DMS 273 treated with DMSO at 0.1 percent for 48 hours (cell line): Measurements from ENCODE around the gene BOLA2.
"Not testable (repeated sequence)": the region's sequence is repeated elsewhere in the genome, so short reads cannot be mapped to it uniquely, and the experiment has no call there.

Experiments
- DNase-seq: peaks from one replicate; lab custom pipeline; 2025; lab: John Stamatoyannopoulos, UW

The BOLA2 gene

GRCh38 chr16:29454269-29454668 lies at the start of gene BOLA2, which contains the start of gene SLX1B:
TSS of gene BOLA2 (minus strand) at chr16:29454351. CDS start at chr16:29454253, 98 bp downstream.
TSS of gene SLX1B (plus strand) at chr16:29454533.
- DNase-seq: not testable (repeated sequence)

- not testable (repeated sequence) for DNase-seq
Measured at GRCh38 chr16:29482276-29482675, 28.1 kb upstream of the BOLA2 start.

DNA sequence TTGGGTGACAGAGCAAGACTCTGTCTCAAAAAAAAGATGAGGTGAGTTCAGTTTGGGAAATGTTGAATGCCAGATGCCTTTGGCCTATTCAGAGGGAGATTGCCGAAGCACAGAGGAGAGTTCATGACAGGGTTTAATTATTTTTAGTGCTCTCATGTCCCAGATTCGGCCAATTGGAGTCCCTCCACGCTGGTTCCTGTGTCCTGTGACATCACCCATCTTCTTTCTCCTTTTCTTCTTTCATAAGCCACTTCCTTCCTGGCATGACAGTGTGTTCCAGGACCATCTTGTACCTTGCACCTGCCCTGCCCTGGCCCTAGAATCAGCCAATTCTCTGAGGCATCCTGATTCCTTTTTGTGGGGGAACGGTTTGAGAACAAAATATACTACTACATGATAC lies 17.9 kb upstream of the BOLA2 start:
- not testable (repeated sequence) for DNase-seq

DNA sequence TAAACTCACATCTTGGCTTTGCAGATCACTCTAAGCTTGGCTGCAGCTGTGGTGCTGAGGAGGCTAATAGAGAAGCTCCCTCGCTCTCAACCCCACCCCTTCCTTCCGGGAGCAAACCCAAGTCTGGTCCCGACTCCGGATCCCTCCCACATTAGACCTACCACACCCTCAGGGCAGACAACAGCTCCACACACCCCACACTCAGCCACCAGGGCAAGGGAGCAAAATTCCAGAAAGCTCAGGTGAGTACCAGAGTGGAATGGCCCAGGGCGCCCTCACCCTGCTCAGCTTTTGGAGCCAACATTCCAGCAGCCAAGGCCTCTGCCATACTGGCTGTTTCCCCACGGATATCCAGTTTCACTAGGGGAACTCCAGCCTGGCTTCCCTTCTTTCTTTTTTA lies 15.5 kb upstream of the BOLA2 start:
- DNase-seq: not testable (repeated sequence)

GRCh38 chr16:29467654-29468366 lies 13.7 kb upstream of the BOLA2 start:
- DNase-seq: not testable (repeated sequence)

GRCh38 chr16:29466904-29467303 lies 12.8 kb upstream of the BOLA2 start:
- not testable (repeated sequence) for DNase-seq

DNA sequence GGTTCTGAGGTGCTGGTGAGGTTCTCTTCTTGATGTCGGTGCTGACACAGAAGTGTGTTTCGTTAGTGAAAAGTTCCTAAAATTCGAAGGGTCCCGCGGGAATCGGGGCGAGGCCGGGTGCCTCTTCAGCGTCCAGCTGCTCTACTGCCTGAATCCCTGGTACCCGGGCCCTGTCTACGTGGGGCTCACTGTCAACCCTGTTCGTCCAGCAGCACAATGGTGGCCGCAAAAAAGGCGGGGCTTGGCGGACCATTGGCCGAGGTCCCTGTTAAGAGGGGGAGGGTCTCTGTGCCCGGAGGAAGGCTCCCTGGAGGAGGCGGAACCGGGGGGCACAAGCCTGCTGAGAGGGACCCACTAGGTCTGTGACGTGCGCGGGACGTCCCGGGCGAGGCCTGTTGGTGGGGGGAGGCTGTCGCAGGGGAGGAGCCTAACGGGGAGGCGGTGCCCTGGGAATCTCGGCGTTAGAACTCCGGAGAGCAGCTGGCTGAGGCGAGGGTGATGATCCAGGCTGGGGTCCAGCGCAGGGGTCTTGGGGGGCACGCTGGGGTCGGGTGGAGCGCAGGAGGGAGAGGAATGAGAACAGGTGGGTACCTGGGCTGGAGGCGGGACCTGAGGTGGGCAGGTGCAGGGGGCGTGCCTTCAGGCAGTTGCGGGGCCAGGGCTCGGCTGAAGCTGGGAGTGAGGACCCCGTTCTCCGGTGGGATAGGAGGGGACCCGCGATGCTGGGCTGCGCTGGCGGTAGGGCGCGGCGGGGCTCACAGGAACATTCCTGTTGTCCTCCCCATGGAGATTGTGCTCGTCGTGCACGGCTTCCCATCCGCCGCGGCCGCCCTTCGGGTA lies 12.1 kb upstream of the BOLA2 start:
- DNase-seq: not testable (repeated sequence)

DNA sequence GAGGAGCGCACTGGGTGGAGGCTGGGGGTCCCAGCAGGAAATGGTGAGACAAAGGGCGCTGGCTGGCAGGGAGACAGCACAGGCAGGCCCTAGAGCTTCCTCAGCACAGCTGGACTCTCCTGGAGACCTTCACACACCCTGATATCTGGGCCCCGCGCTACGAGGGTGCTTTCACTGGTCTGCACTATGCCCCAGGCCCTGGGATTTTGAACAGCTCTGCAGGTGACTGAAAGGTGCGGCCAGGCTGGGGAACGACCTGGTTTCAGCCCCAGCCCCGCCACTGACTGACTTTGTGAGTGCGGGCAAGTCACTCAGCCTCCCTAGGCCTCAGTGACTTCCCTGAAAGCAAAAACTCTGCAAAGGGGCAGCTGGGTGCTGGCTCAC lies 6.5 kb upstream of the BOLA2 start:
- not testable (repeated sequence) for DNase-seq

DNA sequence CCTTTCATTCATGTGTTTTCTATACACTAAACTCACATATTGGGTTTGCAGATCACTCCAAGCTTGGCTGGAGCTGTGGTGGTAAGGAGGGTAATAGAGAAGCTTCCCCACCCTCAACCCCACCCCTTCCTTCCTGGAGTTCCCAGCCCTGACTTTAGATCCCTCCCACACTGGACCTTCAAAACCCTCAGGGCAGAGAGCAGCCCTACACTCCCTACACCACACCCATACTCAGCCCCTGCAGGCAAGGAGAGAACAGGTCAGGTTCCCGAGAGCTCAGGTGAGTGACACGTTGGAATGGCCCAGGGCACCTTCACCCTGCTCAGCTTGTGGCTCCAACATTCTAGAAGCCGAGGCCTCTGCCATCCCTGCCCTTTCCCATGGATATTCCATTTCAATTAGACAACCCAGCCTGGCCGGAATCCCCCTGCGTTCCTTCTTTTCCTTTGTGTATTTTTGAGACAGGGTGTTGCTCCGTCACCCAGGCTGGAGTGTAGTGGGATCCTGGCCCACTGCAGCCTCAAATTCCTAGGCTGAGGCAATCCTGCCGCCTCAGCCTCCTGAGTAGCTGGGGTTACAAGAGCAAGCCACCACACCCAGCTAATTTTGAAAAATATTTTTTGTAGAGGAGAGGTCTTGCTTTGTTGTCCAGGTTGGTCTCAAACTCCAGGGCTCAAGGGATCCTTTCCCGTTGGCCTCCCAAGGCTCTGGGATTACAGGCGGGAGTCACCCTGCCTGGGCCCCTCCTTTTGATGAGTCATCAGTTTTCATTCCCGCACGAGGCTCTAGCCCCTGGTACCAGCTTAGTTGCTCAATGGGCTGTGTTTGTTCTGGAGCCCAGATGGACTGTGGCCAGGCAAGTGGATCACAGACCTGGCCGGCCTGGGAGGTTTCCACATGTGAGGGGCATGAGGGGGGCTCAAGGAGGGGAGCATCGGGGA lies 5.8 kb upstream of the BOLA2 start, which contains the start of gene SULT1A4:
Gene SULT1A4, plus strand, starts transcription at position 208 of the 941 bp plus-strand sequence. CDS start 1,473 bp downstream, outside the sequence.
- not testable (repeated sequence) for DNase-seq

DNA sequence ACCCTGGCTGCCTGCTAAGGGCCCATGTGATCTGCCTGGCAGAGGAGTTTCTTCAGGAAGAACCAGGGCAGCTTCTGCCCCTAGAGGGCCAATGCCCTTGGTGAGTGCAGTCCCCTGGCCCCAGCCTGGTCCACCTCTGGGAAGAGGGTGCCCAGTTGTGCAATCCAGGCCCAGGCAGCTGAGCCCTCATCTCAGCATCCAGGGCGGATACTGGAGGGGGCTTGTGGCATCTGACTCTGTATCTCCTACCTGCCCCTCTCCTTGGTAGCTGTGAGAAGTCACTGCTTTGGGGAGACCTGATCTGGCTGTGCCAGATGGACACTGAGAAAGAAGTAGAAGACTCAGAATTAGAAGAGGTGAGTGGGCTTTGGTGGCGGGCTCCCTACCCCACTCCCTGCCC lies 3.5 kb upstream of the BOLA2 start:
- not testable (repeated sequence) for DNase-seq

DNA sequence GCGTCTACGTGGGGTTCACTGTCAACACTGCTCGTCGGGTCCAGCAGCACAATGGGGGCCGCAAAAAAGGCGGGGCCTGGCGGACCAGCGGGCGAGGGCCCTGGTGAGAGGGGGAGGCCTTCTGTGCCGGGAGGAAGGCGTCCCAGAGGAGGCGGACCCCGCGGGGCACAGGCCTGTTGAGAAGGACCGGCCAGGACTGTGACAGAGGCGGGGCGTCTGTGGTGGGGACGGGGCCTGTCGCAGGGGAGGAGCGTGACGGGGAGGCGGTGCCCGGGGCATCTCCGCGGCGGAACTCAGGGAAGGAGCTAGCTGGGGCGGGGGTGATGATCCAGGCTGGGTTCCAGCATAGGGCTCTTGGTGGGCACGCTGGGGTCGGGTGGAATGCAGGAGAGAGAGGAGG lies 677 bp upstream of the BOLA2 start:
- DNase-seq: not testable (repeated sequence)

DNA sequence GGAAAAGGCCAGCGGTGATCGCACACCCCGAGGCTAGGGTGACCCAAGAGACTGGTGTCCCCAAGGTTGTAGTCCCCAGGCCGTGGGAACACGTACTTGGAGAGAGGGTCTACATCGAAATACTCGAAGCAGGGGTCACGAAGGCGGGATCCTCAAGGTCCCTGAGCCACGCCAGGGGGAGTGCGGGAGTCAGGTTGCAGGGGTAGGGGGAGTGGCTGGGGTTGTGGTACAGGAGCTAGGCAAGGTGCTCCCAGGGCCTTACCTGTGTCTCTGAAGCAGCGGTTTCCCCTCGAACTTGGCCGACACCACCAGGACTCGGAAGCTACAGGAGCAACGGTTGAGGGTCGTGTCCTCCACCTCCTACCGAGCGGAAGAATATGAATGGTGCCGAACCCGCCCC lies 397 bp downstream of the BOLA2 start:
- not testable (repeated sequence) for DNase-seq

GRCh38 chr16:29425390-29425789 lies 28.8 kb downstream of the BOLA2 start:
- DNase-seq: not testable (repeated sequence)

DNA sequence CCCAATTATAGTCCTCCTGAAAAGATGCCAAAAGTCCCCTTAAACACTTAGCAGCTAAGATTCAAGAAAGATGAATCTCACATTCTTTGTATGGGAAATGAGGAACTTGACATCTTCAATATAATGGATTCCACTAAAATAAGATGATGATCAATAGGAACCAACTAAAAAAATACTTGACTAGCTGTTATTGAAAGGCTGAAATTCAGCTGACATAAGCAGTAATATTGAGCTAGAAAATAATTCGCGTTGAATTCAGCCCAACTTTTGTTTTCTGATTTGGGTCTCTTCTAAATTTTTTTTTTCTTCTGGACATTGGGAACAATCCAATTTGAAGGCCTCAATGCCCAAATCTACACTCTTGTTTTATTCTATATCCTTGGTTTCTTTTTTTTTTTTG lies 30.6 kb downstream of the BOLA2 start:
- DNase-seq: not testable (repeated sequence)

DNA sequence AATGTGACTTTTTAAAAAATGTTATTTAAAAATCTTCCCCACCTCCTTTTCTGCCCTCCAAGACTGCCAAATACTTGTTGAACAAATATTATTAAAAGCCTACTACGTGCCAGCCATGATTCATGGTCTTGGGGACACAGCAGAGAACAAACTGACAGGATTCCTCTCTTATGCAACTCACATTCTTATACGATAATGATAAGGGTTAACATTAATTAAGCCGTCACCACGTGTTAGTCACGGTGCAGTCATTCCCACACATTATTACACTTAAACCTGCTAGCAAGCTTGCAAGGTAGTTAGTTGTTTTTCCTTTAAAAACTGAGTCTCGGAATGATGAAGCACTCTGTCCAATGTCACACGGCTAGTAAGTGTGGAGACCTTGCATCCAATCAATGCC lies 48.9 kb downstream of the BOLA2 start:
- not testable (repeated sequence) for DNase-seq
